ENCODE results near the gene NELFCD.
"Not testable (repeated sequence)": the region's sequence is repeated elsewhere in the genome, so short reads cannot be mapped to it uniquely, and the experiment has no call there.

The NELFCD gene

DNA sequence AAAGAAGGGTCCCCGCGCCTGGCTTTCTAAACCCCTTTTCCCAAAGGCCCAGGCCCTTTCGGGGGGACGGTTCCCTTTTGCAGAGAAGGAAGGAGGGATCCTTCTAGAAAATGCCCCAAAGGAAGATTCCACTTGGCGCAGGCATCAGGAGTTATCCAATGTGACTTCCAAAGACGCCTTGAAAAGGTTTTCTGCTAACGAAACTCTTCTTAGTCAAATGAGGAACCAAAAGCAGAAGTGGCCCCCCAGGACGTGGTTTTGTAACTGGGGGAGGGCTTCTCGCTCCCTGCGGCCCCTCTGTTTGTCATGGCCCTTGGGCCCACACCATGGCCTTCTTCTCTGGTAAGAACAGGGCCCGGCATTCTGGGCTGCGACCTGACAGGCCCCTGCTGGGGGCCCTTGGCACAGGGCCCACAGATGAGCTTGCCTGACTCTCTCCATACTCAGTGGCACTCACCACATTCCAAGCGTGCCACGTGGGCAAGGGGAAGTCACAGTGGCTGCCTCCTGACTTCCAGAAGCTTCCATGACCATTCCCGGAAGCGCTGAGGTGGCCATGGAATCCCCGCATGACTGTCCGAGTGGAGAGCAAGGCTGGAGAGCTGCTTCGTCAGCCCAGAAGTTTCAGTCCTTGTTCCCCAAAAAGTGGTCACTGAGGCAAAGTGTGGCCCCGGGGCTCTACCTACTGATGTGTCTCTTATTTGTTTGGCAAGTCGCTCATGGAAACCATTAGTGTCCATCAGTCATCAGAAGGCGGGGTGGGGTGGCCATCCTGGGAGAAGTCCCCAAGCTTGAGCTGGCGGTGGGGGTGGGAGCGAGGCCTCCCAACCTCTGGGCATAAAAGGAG lies 26.8 kb downstream of the NELFCD start:
- no peak for DNase-seq (ENCODE audit: low read depth, low spot score)

DNA sequence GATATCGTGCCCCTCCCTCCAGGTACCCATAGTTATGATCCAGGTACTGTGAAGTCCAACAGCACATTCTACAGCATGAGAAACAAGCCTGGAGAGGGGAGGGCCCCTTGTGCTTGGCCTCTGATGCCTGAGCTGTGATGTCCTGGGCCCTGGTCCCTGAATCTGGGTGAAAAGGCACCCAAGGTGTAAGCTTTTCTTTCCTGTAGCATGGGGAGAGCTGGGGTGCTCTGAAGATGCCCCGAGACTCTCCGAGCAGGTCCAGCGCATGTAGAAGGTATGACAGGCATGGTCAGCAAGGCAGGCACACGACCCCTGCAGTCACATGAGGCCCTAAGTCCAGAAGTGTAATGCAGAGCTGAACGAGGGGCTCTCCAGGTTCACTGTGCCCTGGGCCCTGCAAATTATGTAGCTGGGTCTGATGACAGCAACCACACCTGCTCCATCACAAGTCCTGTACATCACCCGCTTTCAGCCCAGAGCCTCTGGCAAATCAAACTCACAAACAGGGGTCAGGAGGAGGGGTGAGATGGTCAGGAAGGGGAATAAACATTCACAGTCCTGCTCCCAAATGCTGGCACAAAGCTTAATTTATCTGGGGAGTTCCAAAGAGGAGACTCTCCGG lies 27.8 kb downstream of the NELFCD start:
- no peak for DNase-seq (ENCODE audit: low read depth, low spot score)

DNA sequence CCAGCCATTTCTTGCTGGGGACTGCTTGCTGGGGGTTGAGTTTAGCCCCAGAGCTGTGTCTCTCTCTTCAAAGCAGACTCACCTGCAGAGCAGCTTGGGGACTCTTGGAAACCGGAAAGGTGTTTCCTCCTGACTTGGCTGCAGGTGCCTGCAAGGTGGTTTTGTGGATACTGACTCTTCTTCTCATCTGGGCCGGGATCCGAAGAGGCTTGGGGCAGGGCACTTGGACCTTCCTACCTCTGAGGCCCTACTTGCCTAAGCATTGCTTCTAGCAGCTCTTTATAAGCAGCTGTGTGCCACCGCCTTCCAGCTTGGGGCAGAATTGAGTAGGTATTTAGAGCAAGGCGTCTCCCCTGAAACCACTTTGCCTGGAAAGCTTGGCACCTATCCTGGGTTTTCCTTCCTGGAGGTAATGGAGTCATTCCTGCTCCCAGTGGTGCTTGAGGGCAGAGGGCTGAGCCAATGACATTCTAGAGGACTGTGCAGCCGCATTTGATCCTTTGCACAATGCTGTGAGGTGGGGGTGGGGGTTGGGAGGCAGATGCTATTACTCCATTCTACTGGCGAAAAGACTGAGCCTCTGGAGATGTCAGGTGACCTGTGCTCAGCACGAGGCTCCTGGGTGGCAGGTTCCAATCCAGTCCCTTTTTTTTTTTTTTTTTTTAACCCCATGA lies 29.4 kb downstream of the NELFCD start:
- no peak for DNase-seq (ENCODE audit: low read depth, low spot score)

DNA sequence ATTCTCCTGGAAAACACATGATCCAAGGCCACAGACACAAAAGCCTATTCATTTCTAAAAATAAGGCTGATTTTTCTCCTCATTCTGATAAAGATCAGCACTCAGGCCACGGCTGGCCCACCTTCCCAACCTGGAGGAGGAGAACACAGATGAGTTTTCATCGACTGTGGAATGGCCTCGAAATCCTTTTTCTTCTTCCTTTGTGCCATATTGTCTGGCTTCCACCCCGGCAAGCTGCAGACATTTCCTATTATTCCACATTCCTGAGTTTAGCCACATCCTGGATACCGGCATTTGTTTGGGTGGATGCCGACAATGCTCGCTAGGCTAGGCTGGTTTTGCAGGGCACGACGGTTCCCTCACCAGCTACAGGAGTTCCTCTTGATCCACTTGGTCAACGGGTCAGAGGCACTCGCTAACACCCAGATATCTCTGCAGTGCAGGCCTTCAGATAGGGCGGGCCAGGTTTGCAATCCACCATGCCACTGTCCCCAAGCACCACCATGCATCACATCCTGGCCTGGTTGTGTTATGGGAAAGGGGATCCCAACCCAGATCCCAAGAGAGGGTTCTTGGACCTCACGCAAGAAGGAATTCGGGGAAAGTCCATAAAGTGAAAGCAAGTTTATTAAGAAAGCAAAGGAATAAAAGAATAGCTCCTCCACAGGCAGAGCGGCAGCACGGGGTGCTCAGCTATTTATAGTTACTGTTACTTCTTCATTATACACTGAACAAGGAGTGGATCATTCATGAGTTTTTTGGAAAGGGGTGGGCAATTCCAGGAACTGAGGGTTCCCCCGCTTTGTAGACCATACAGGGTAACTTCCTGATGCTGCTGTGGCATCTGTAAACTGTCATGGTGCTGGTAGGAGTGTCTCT lies 30.2 kb downstream of the NELFCD start:
- no peak for DNase-seq (ENCODE audit: low read depth, low spot score)

DNA sequence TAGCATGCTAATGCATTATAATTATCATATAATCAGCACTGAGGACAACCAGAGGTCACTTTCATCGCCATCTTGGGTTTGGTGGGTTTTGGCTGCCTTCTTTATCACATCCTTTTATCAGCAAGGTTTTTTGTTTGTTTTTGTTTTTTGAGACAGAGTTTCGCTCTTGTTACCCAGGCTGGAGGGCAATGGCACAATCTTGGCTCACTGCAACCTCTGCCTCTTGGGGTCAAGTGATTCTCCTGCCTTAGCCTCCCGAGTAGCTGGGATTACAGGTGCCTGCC lies 30.8 kb downstream of the NELFCD start:
- DNase-seq (ENCODE audit: low read depth, low spot score), result not testable (repeated sequence)

DNA sequence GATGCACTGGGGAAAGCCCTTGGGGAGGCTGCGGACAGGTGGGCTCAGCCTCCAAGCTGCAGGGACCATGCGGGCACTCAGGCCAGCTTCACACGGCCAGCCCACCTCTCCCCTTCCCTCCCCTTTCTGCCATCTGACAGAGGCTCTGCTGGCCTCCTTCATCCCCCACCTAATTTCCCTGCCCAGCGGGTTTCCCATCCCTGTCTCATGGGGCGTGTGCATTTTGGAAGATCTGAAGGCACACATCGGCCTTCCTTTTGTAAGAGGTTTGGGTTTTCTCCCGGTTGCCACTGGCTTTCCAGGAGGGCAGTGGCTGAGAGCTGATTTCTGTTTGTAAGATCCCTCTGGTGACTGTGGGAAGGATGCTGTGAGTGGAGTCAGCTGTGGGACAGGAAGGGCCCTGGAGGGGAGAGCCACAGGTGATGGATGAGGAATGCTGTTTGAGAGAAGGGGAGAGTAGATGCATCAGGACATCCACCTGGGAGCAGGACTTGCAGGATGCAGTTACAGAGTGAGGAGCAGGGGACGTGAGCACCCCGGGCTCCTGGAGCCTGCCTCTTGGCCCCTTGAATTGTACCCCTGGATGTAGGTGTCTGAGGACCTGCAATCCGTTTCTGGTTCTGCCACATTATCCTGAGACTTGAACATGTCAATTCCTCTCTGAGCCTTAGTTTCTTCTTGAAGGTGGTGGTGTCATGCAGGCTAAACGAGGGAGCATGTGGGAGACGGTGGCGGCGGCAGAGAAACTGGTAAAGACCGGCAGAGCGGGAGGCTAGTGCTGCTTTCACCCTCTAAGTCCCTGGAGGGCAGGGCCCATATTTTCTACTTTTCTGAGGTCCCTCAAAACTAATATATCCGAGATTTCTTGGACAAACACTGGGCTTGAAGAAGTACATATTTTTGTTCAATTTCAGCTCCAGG lies 32.2 kb downstream of the NELFCD start:
- no peak for DNase-seq (ENCODE audit: low read depth, low spot score)

DNA sequence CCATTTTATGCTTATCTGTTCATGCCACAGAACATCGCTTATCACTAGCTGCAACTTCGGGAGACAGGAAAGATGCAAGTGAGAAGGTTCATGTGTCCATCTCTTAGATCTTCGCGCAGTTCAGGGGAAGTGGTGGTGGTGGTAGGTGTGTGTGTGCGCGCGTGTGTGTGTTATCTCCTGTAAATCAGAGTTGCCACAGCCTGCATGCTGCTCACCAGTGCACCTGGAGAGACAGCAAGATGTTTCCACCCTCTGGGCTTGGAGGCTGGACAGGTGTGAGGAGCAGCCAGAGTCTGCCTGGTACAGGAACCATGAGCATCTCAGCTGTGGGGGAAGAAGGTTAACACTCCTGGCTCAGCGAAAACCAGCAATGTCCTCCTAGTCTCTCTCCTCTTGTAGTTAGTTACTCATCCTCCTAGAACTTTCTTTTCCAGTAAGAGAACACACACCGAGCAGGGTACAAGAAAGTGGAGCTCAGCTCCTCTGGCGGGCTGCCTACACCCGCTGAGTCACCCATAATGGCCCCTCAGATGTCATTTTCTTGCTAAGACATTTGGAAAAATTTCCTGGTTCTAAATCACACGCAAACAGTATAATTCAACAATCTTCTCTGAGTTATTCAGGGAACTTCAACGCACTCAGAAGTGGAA lies 33.0 kb downstream of the NELFCD start:
- DNase-seq (ENCODE audit: low read depth, low spot score), result no peak

DNA sequence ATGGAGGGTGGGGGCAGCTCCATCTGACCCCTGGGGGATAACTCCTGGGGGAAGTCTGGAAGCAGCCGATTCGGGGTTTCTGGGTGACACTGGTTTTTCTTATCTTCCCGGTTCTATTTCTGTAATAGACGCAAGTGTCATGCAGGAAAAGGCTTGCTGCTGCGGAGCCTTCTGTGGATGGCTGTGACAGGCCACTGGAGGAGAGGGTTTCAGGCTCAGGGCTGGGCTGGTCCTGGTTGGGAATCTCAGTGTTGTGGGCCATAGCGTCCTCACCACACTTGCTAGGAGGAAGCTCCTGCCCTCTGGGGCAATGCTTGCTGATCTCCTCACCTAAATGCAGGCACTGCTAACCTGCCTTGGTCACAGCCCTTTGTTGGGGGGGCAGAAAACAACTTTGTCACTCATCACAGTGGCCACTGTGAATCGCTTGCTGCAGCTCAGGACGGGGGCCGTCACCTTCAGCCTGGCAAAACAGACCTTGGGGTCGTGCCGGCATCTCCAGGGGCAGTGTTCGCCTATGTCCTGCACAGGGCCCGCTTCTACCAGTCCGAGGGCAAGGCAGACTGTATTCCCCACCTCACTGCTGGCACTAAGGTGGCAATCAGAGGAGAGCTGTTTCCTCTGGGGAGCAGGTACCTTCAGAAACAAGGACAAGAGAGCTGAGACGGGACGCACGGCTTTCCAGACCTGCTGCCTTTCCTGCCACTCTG lies 33.8 kb downstream of the NELFCD start:
- no peak for DNase-seq (ENCODE audit: low read depth, low spot score)

DNA sequence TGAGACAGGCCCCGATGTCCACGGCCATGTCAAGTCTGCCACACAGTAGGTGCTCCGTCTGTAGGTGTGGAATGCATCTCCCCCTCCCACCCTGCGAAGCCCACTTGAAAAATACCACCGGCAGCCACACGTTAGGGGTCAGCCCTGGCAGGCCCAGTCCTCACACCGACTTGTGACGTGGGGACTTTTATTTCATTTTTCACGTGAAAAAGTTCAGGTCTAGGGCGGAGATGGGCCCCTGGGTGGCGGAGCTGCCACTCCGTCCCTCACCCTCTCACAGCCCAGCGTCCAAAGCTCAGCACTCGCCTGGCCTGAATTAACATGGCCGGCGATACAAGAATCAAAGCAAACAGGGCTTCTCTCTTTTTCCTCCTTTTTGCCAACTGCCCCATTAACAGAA lies 34.4 kb downstream of the NELFCD start:
- no peak for DNase-seq (ENCODE audit: low read depth, low spot score)

DNA sequence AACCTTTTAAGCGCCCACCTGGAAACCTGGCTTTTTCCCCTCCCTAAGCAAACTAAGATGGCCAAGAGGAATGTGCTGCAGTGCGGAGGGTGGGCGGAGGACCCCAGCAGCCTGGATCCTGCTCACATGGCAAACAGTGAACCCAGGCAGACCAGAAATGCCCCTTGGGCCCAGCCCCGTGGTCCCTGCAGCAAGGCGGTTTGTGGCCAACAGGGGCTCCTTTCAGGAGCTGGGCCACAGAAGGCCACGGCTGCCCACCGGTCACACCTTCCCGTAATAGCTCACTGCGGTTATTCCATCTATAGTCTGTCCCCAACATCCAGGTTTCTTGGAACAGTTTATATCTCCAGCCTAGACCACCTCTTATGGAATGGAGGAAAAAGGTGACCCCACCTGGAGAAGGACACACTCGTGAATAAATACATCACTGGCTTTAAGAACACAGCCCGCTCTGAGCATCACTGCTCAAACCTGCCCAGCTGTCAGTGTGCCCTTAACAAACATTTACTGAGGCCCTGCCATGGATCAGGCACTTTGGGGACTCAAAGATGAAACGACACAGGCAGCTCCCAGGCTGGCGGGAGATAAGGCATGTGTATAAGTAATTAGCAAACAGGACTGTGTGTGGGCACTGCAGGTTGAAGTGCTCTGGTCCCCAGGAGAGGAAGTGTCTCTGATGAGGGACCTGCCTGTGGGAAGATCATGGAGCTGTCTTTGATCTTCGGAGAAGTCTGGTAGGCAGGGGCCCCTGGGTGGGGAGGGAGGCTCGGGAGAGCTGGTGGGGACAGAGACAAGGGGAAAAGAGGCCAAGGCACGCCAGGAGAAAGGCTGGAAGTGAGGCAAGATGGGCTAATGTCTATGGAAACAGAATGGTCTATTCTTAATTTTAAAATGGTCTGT lies 35.0 kb downstream of the NELFCD start:
- DNase-seq (ENCODE audit: low read depth, low spot score), result no peak

DNA sequence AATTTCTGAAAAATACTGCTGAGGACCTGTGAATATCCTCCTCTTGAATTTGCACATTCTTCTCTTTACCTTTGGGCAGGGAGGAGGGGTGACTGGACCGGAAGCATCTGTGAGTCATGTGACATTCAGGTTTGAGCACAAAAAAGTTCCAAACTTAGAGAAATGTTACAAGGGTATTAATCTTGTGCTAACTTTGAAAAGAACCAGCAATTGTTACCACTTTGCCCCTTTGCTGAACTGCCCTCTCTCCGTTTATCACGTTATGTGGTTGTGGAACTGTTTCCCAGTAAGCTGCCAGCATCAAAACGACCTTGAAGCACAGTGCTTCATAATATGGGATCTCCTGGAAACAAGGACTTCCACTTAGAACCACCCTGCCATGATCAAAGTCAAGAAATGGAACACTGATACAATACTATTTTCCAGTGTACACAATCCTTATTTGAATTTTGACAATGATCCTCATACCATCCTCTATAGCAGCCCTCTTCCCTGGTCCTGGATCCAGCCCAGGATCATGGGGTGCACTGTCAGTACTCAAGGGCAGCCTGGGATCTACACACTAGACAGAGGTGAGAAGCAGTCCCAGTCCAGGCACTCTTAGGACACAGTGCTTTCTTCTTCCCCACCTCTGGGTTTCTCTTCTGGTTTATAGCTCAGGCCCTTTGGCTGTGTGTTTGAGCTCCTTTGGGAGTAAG lies 35.9 kb downstream of the NELFCD start:
- DNase-seq (ENCODE audit: low read depth, low spot score), result no peak

DNA sequence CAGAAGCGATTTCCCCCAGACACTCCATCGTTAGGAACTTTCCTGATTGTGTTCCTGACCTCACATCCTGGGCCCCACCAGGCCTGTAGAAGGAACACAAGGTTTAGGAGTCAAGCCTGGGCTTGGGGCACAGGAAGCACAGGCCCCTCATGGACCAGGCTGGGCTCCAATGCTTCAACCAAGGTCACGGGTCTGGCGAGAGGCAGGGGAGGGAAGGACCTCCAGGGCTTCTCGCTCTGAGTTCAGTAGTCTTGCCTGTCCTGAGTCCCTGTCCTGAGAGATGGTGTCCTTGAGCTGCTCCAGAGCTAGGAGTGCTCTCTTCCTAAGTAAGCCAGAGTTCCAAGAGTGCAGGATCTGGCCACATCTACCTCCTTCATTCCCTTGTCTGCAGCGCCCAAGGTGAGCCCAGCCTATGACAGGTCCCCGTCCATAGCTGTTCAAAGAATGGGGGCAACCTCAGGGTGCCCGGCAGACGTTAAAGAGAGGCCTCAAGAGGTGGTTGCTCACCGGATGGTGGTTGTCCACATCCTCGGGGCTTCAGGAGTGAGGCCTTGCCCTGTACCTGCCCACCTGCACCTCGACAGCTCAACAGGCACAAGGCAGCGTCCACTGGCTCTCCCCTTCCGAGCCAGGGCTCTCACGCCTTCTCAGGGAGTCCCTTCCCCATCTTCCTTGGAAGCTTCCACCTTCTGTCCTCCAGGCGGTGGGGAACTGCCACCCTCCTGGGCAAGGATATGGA lies 36.6 kb downstream of the NELFCD start:
- no peak for DNase-seq (ENCODE audit: low read depth, low spot score)

DNA sequence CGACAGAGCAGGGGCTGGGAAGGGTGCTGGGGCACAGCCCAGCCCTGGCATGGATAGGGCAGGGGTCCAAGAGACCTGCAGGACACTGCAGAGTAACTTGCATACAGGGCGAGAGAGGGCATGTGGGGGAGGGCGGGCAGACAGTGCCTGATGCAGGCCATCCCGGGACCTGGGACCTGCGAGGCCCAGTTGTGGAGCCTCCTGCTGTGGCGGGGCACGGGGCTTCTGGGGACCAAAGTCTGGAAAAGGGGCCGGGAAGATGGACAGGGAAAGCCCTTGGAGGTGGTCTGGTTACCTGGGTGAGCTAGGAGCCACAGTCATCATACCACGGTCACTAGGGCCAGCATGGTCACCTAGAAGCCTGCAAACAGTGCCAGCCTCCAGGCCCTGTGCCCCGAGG lies 37.8 kb downstream of the NELFCD start:
- DNase-seq (ENCODE audit: low read depth, low spot score), result no peak

DNA sequence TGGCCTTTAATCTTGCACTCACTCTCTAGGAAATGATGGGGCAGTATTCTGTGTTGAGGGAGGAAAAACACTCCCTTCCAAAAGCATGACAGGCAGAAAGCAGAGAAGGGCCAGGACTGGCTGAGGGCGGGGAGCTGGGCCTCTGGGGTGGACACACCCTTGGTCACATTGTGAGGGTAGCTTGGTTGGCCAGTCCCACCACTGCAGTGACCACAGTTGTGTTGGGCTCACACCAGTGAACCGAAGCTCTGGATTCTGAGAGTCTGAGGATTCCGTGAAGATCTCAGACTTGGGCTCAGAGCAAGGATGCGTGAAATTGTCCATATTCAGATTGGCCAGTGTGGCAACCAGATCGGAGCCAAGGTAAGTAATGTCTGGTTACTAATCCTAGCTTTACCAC lies 38.2 kb downstream of the NELFCD start, which contains the start of gene TUBB1:
TUBB1 (plus strand) TSS at position 213 of the 400 bp plus-strand sequence; CDS start at position 307, 94 bp downstream.
- no peak for DNase-seq (ENCODE audit: low read depth, low spot score)

DNA sequence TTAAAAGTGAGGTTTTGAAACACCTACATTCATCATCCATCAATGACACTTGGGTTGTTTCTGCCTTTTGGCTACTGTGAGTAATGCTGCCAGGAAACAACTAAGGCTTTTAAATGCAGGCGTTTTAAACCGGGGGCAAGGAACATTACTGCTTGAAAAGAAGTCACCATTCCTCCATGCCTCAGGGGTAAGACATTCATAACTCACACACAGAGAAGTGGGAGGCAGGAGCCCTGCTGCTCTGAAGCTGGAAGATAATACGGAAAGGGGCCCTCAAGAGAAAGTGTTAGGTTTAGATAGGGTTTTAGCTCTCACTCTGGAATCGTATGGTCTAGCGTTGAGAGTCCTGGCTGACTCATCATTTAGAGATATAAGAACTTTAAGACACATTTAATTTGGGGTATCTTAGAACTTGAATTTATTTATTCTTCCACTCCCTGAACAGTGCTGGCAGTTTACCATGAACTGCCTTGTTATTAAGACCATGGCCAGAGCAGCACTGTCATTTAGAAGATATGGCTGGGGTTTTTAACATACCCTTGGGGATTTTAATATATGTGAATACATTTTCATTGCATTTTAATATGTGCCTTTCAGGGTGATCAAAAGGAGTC lies 40.0 kb downstream of the NELFCD start:
- no peak for DNase-seq (ENCODE audit: low read depth, low spot score)

DNA sequence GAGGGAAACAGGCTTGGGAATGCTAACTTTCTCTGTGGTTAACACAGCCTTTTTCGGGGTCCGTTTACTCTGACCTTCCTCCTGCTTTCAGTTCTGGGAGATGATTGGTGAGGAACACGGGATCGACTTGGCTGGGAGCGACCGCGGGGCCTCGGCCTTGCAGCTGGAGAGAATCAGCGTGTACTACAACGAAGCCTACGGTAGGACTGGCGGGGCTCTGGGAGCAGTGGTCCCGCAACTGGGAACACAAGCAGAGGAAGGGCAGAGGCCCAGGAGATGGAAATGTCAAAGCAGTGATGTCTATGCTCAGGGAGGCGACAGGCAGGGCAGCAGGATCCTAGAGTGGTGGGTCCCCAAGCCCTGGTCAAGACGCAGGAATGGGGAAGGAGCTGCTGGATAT lies 41.7 kb downstream of the NELFCD start:
- no peak for DNase-seq (ENCODE audit: low read depth, low spot score)

DNA sequence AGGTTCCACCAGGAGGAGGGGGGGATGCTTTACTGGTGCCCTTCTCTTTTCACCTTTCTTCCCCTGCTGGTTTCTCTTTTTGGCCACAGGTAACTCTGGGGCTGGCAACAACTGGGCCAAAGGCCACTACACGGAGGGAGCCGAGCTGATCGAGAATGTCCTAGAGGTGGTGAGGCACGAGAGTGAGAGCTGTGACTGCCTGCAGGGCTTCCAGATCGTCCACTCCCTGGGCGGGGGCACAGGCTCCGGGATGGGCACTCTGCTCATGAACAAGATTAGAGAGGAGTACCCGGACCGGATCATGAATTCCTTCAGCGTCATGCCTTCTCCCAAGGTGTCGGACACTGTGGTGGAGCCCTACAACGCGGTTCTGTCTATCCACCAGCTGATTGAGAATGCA lies 42.6 kb downstream of the NELFCD start:
- DNase-seq (ENCODE audit: low read depth, low spot score), result no peak

Measured in brain pericyte (primary cell).